Measurements from ENCODE around the gene WNT3. TPM values are rescaled to one million over a fixed set of nuclear protein-coding genes. Genes with fewer than 3 reads are reported as not detected.

Gene WNT3
- total and polyA plus RNA-seq, 2 of the 8 experiments (the other 6 are each of a cell fraction or from before 2014, with no cell fraction given): 0.56 to 2.0 TPM

- TF ChIP-seq CTCF (IDR thresholded peaks at IDR 0.05; ENCODE audit: control extremely low read depth in 1 of 3, insufficient read depth in 1 of 3, low read depth in 1 of 3, low read length in 3 of 3) (peak; percentile 88 to 91 (median 90)), SIN3A (conservative IDR thresholded peaks at IDR 0.05 in 1 of 2, IDR thresholded peaks at IDR 0.05 in 1 of 2; ENCODE audit: low read depth in 1 of 2, low read length in 2 of 2) (0 out of 4 replicates have a peak, but pooled peaks of 1 of the 2 experiments have one; percentile 54)
Observed at GRCh38 chr17:46782250-46782953, 36.1 kb downstream of the WNT3 start (continued).

Measured in H1 (cell line).